PFSK-1 (cell line): ENCODE measurements around the gene ASIC2.

Experiments used
- FOXP2 ChIP-seq: optimal IDR thresholded peaks from 2 replicates; pipeline ENCODE3; 2011; ENCODE audit warnings: borderline replicate concordance, control low read depth, inconsistent platforms; ENCODE audit not compliant: insufficient read depth; ENCODE audit errors: extremely low read length, extremely low read depth
- POLR2AphosphoS5 ChIP-seq: IDR thresholded peaks from 2 replicates; pipeline ENCODE4 v1.6.1; 2012; ENCODE audit warnings: low read depth, mild to moderate bottlenecking, control low read depth, low read length, moderate library complexity
- SIN3A ChIP-seq: IDR thresholded peaks from 2 replicates; pipeline ENCODE4 v1.6.1; 2012; ENCODE audit warnings: mild to moderate bottlenecking, low read length, moderate library complexity, borderline replicate concordance; ENCODE audit not compliant: insufficient read depth
- TAF1 ChIP-seq: IDR thresholded peaks from 2 replicates; pipeline ENCODE4 v1.6.1; 2012; ENCODE audit warnings: low read length, control low read depth, borderline replicate concordance; ENCODE audit not compliant: insufficient read depth
- TF ChIP-seq, protein P1 (sequence below), 2 experiments: IDR thresholded peaks; 2 replicates each; pipeline versions ENCODE4 v1.6.1 to v1.8.0; 2011 to 2012; ENCODE audit warnings: low read depth in 2 of 2, low read length in 2 of 2, control low read depth in 1 of 2, inconsistent platforms in 1 of 2, mild to moderate bottlenecking in 1 of 2, moderate library complexity in 1 of 2; ENCODE audit not compliant: insufficient read depth in 1 of 2

DNA sequence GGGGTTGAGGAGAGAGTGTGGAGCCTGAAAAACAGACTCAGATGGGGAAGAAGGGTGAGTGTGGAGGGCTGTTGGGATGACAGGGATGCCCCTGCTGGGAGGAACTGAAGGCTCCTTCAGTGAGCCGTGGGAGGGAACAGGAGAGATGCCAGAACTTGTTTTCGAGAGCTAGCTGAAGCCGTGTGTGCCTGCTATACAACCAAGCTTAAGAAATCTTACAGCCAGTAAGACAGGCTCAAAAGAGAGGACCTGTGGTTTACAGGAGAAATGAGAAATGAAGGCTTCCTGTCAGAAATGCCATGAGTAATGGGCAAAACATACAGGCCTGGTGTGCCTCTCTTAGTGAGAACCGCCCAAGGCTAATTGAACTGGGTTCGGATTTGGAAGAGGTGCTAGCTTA lies 201.8 kb downstream of the ASIC2 start:
- TF ChIP-seq POLR2AphosphoS5, result no peak
- TF ChIP-seq TAF1, result no peak
- TF ChIP-seq, protein P1, sequence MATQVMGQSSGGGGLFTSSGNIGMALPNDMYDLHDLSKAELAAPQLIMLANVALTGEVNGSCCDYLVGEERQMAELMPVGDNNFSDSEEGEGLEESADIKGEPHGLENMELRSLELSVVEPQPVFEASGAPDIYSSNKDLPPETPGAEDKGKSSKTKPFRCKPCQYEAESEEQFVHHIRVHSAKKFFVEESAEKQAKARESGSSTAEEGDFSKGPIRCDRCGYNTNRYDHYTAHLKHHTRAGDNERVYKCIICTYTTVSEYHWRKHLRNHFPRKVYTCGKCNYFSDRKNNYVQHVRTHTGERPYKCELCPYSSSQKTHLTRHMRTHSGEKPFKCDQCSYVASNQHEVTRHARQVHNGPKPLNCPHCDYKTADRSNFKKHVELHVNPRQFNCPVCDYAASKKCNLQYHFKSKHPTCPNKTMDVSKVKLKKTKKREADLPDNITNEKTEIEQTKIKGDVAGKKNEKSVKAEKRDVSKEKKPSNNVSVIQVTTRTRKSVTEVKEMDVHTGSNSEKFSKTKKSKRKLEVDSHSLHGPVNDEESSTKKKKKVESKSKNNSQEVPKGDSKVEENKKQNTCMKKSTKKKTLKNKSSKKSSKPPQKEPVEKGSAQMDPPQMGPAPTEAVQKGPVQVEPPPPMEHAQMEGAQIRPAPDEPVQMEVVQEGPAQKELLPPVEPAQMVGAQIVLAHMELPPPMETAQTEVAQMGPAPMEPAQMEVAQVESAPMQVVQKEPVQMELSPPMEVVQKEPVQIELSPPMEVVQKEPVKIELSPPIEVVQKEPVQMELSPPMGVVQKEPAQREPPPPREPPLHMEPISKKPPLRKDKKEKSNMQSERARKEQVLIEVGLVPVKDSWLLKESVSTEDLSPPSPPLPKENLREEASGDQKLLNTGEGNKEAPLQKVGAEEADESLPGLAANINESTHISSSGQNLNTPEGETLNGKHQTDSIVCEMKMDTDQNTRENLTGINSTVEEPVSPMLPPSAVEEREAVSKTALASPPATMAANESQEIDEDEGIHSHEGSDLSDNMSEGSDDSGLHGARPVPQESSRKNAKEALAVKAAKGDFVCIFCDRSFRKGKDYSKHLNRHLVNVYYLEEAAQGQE (IDR thresholded peaks at IDR 0.05; ENCODE audit: insufficient read depth in 1 of 2, low read depth in 2 of 2, low read length in 2 of 2), result no peak
- no peak for TF ChIP-seq SIN3A
- TF ChIP-seq FOXP2, result no peak
